Caki2 (cell line): ENCODE measurements around the gene CD69. TPM values are rescaled to one million over a fixed set of nuclear protein-coding genes. Genes with fewer than 3 reads are reported as not detected.
"Not testable (repeated sequence)": the region's sequence is repeated elsewhere in the genome, so short reads cannot be mapped to it uniquely, and the experiment has no call there.

ENCODE experiments used
- DNase-seq: peaks from one replicate; pipeline ENCODE4 v3.0.0-alpha.2; 2015; ENCODE audit warnings: low read depth
- in situ Hi-C: cut with HindIII; loops from 2 replicates; pipeline ENCODE4 v1.10.0; 2016; ENCODE audit warnings: low sequenced_read_pairs, low pct_unique_long_range_greater_than_20kb, mixed read lengths
- total RNA-seq: library from RNA; depleted of rRNA; stranded (reverse); fragments of >200 nt; shearing (Covaris generic); gene quantifications from 2 replicates; pipeline ENCODE4 v1.2.3, GENCODE V29; 2014; ENCODE audit warnings: low replicate concordance

The CD69 gene
- total RNA-seq, 1 experiment from 2014 or later: 0.71 TPM

DNA sequence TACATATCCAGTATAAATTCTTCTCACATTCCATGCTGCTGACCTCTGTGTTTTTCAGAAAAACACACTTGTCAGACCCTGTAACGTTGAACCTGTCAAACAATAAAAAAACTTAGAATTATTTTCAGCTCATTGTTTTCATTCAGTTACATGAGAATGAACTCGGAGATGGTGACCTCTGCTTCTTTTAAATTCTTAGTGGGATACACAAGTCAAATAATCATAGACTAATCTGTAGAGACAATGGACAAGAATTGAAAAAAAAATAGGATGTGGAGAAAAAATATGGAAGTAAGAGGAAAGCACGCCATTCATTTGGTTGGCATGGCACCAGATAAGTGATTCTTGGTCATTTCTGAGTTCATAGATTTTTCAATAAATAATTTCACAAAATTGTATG, 7.2 kb downstream of the CD69 start:
- in situ Hi-C loops: no loop called here
- DNase-seq: no peak

GRCh38 chr12:9753073-9753472, 7.6 kb downstream of the CD69 start:
- in situ Hi-C loops: no loop called here

DNA sequence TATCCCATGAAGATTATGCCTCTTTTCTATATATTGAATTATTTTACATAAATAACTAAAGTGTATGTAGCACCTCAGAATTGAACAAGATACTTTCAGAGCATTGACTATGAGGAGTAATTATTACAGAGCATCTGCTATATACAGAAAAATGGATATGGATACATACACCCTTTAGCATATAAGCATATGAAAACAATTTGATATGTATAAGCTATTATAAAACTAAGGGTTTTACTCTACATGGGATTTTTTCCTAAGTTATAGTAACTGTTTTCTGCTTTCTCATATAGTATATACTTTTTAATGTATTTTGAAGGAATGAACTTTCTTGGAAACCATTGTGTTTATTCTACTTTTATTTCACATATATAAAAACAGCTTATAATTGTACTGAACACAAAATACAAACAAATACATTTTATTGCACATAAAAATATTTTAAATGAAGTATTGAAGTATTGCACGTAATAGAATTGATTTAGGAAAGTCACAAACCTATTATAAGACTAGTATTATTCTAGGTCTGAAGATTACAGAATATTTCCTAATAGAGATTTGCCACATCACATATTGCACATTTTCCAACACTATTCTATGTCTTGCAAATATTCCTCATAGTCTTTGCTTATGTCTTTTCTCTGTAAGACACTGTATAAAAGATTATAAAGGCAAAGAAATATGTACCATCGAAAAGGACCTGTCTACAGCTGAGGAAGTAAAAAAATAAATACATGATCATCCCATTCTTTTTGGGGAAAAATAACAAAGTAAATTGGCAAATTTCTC, 8.4 kb downstream of the CD69 start:
- in situ Hi-C loops: no loop called here
- no peak for DNase-seq

More at GRCh38 chr12:9753073-9753472, 7.6 kb downstream of the CD69 start:
- no peak for DNase-seq

DNA sequence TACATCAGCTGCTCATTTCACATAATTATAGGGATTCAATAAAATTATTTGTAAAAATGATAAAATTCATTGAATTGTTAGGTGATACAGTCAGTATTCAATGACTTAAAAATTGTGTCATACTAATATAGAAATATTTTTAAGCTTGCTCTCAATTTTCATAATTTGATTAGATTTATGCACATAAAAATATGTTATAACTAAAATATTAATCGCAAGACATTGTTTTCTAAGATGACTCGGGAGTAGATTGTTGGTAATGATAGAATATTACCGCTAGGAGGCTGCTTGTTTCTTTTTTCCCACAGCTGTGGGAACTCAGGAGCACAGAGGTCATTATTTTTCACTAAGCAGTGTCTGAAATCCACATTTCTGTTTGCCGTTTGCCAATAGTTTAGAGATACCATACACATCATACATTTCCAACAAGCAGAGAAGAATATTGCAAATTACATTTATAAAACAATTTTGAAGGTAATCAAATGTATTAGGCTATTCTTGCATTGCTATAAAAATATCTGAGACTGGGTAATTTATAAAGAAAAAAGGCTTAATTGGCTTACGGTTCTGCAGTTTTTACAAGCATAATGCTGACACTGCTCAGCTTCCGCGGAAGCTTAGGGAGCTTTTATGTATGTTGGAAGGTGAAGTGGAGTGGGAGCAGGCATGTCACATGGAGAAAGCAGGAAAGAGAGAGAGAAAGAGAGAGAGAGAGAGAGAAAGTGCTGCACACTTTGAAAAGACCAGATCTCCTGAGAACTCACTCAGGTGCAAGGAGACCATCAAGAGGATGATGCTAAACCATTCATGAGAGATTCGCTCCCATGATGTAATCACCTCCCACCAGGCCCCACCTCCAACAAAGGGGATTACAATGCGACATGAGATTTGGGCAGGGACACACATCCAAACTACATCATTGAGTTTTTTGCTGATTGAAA, 9.2 kb downstream of the CD69 start:
- in situ Hi-C loops: no loop called here
- no peak for DNase-seq

- DNase-seq: peak; percentile 60
- in situ Hi-C loops: no loop called here
Observed at GRCh38 chr12:9750276-9751203, 10.2 kb downstream of the CD69 start.

DNA sequence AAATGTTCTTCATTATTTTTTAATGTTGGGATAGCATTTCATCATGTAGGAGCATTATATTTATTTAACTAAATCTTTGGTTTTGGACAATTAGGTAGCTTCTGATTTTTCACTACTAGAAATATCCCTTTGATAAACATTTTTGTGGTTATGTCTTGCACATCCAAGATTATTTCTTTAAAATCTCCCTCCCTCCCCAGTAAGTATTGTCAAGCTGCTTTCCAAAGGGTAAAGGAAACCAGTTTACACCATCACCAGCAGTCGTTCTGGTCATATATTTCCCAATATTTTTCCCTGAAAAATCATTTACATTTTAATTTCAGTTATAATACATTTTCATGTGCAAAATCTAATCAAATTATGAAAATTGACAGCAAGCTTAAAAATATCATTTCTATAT, 11.1 kb downstream of the CD69 start:
- in situ Hi-C loops: no loop called here
- no peak for DNase-seq

DNA sequence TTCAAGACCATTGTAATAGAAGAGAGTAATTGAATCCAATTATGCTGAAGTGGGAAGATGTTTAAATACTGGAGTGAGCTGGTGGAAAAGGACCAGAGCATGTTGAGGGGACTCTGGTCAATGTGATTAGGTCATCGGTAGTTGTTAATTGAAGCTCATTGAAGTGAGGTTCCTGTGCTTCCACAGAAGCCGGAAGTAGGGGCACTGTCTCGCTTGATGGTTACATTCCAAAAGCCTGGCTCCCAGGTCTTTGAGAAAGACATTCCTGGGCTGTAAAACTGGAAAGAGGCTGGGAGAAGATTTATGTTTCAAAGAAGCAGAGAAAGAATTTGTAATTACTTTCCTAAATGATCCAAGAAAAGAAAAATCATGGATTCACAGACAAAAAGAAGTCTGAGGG, 15.5 kb downstream of the CD69 start:
- no peak for DNase-seq
- in situ Hi-C loops: no loop called here

DNA sequence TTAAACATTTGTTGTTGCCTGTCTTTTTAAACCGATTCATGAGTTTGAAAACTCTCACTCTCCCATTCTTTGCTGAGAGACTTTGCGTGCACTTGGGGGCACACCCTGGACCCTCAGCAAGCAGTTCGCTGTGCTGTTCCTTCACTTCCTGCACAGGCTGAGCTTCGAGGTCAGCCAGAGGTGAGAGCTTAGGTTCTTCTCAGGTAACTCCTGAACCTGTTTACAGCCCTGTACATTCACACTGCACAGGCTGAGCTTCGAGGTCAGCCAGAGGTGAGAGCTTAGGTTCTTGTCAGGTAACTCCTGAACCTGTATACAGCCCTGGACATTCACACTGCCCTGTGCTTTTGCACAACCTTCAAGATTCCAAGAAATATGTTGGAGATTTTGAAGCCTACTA, 18.0 kb downstream of the CD69 start:
- in situ Hi-C loops: no loop called here
- DNase-seq: no peak

DNA sequence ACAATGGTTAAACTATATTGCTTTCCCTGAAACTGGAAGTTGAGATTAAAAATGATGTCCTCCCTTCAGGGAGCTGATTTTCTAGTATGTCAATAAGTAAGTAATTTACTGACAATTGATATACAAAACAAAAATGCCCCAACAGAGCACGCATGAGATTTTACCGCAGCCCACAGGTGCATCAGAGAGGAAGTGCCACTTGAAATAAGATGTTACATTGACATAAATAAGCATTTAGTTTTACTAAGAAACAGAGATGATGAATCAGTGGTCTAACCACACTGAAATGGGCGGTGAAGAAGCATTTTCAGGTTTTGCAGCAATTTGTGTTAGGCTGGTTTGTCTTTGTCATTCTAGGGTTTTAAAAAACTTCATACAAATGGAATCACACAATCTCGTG, 19.0 kb downstream of the CD69 start:
- DNase-seq: no peak

GRCh38 chr12:9740106-9740750, 20.5 kb downstream of the CD69 start:
- no peak for DNase-seq
- in situ Hi-C loops: no loop called here

More for the DNA sequence above, 19.0 kb downstream of the CD69 start:
- in situ Hi-C loops: no loop called here

DNA sequence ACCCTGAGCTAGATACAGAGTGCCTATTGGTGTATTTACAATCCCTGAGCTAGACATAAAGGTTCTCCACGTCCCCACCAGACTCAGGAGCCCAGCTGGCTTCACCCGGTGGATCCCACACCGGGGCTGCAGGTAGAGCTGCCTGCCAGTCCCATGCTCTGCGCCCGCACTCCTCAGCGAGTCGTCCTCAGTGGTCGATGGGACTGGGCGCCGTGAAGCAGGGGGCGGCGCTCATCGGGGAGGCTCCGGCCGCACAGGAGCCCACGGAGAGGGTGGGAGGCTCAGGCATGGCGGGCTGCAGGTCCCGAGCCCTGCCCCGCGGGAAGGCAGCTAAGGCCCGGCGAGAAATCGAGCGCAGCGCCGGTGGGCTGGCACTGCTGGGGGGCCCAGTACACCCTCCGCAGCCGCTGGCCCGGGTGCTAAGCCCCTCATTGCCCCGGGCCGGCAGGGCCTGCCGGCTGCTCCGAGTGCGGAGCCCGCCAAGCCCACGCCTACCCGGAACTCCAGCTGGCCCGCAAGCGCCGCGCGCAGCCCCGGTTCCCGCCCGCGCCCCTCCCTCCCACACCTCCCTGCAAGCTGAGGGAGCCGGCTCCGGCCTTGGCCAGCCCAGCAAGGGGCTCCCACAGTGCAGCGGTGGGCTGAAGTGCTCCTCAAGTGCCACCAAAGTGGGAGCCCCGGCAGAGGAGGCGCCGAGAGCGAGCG, 21.1 kb downstream of the CD69 start:
- DNase-seq, in situ Hi-C loops: not testable (repeated sequence)

DNA sequence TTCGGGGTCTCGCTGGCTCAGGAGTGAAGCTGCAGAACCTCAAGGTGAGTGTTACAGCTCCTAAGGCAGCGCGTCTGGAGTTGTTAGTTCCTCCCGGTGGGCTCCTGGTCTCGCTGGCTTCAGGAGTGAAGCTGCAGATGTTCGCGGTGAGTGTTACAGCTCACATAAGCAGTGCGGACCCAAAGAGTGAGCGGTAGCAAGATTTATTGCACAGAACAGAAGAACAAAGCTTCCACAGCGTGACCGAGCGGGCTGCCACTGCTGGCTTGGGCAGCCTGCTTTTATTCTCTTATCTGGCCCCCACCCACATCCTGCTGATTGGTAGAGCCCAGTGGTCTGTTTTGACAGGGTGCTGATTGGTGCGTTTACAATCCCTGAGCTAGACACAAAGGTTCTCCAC, 21.8 kb downstream of the CD69 start:
- in situ Hi-C loops, DNase-seq: not testable (repeated sequence)

DNA sequence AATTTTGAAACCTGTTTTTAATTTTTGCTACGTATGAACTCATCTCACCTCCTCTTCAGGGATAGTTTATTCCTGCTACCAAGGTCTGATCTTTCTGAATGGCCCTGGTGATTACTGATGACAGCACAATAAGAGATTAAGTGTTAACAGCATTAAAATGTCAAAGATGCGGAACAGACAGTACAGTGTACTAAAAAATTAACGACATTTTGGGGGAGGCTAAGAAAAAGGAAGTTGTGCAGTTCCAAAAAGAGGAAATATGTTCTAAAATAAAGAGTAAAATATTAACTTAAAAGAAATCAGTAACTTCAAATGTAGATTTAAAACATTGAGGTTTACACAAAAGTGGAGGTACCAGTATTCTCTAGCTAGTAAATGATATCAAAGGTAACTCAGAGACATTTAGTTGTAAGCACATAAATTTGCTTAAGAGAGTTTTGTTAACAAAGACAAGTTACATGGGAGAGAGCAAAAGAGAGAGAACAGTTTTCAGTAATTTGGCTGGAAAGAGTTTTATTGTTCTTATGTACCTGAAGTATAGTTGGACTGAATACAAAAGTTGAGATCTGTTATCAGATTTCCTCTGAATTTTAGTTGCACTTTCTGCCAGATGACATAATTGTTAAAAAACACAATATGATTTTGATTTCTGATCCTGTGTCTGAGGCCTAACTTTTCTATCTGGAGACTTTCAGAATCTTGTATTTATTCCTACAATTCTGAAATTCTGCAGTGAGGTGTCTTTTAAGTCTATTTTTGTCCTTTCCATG, 23.6 kb downstream of the CD69 start:
- in situ Hi-C loops: no loop called here

GRCh38 chr12:9735601-9736000, 25.1 kb downstream of the CD69 start:
- no peak for DNase-seq
- in situ Hi-C loops: no loop called here

More for the DNA sequence above, 23.6 kb downstream of the CD69 start:
- DNase-seq: no peak

GRCh38 chr12:9732921-9733461, 27.7 kb downstream of the CD69 start, which contains the start of gene CLECL1:
Gene CLECL1 (minus strand): TSS chr12:9733097.
- in situ Hi-C loops: no loop called here

GRCh38 chr12:9731797-9732196, 28.9 kb downstream of the CD69 start:
- in situ Hi-C loops: no loop called here
- no peak for DNase-seq

More at GRCh38 chr12:9732921-9733461, 27.7 kb downstream of the CD69 start, which contains the start of gene CLECL1:
- no peak for DNase-seq
